HG03575 (cell line): ENCODE measurements around the gene MAN2C1.
"Not testable (repeated sequence)": the region's sequence is repeated elsewhere in the genome, so short reads cannot be mapped to it uniquely, and the experiment has no call there.

ENCODE experiments used
- ATAC-seq: cut with Tn5 transposase; IDR thresholded peaks from one replicate; pipeline ENCODE4 v1.9.1; 2021; ENCODE audit not compliant: unreplicated experiment, insufficient number of reproducible peaks, low FRiP score; ENCODE audit errors: extremely low read depth

The MAN2C1 gene

DNA sequence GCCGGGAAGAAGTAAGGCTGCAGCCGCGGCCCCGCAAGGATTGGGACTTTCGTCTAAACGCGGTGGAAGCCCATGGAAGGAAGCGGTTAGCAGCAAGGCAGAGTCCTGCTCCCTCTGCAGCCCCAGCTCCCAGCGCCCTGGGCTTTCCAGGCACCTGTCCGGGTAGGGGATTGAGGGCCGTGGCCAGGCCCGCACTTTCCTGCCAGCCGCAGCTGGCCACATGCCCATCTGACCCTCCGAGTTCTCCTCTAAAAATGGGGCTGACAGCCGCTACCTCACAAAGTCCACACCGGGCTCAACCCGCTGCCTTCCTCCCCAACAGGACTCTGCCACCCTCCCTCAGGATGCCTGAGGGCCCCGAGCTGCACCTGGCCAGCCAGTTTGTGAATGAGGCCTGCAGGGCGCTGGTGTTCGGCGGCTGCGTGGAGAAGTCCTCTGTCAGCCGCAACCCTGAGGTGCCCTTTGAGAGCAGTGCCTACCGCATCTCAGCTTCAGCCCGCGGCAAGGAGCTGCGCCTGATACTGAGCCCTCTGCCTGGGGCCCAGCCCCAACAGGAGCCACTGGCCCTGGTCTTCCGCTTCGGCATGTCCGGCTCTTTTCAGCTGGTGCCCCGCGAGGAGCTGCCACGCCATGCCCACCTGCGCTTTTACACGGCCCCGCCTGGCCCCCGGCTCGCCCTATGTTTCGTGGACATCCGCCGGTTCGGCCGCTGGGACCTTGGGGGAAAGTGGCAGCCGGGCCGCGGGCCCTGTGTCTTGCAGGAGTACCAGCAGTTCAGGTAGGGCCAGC lies 19.7 kb downstream of the MAN2C1 start:
- ATAC-seq: no peak

DNA sequence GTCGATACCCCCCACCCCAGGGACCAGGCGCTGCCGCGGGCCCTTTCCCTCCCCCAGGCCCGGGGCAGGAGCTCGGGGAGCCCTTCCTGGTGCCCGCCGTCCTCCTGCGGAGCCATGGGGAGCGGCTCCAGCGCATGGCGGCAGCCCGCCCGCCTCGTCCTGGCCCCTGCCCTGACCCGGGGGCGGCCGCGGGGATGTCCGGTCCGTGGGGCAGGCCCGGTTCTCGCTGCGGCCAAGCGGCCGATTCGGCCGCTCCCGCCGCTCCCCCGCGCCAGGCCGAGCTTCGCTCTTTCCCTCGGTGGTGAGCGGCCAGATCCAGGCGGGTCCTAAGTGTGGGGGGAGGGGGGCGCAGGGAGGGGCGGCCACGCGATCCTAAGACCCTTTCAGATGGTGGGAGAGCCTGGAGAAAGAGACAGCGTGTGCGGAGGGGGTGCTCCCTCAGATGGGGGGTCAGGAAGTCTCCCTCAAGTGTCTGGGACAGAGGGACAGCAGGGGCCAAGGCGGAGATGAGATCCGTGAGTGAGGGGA lies 20.3 kb downstream of the MAN2C1 start:
- no peak for ATAC-seq

- ATAC-seq: no peak
Observed at GRCh38 chr15:75347222-75348033, 21.0 kb downstream of the MAN2C1 start.

- ATAC-seq: no peak
Observed at GRCh38 chr15:75346796-75347221, 21.6 kb downstream of the MAN2C1 start, which contains the start of gene NEIL1. Gene NEIL1, plus strand, starts transcription at chr15:75347039. Its CDS starts 1,867 bp downstream, at chr15:75348906.

- not testable (repeated sequence) for ATAC-seq
Observed at GRCh38 chr15:75343953-75344352, 24.5 kb downstream of the MAN2C1 start.

GRCh38 chr15:75342221-75342620 lies 26.2 kb downstream of the MAN2C1 start:
- ATAC-seq: no peak

- no peak for ATAC-seq
Observed at GRCh38 chr15:75339531-75340240, 28.7 kb downstream of the MAN2C1 start.

DNA sequence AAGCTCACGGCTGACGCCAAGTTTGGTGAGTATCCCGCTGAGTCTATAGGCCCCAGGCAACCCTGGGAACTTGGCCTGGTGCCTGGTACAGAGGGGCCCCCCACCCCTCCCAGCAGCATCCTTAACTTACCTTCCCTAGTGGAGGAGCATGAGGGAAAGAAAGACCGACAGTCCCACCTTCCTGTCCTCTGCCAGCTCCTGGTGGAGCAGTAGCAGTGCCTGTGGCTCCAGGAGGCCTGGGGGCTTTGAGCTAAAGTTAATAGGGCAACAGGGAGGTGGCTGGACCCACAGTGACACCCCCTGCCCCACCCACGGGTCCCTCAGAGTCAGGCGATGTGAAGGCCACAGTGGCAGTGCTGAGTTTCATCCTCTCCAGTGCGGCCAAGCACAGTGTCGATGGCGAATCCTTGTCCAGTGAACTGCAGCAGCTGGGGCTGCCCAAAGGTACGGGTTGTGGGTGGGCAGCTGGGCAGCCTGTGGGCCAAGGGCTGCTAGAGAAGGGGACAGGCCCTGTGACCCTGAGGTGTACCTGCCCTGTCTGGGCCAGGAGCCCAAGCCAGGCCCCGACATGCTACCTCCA lies 29.7 kb downstream of the MAN2C1 start:
- ATAC-seq: no peak

GRCh38 chr15:75335705-75336355 lies 32.6 kb downstream of the MAN2C1 start, which contains the start of gene COMMD4:
Gene COMMD4, plus strand, starts transcription at chr15:75336063. Its CDS starts 27 bp downstream, at chr15:75336090.
- ATAC-seq: no peak

DNA sequence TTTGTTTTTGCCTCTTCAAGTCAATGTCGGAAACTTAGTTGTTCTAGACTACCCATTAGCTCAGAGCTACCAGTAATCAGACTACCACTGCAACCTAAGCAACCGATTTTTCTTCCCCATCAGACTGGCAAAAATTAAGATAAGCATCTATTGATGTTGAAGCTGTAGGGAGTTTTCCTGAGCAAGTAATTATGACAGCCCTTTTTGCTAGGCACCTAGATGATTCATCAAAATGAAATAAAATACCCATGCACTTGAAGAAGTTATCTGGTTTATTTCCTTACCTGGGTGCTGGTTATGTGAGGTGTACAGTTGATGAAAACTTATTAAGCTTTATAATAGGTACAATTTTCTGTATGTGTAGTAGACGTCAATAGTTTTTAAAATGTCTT lies 33.1 kb downstream of the MAN2C1 start:
- no peak for ATAC-seq

GRCh38 chr15:75333654-75334419 lies 34.6 kb downstream of the MAN2C1 start:
- not testable (repeated sequence) for ATAC-seq

- not testable (repeated sequence) for ATAC-seq
Observed at GRCh38 chr15:75332093-75332492, 36.3 kb downstream of the MAN2C1 start.

- no peak for ATAC-seq
Observed at GRCh38 chr15:75329571-75329970, 38.8 kb downstream of the MAN2C1 start.

DNA sequence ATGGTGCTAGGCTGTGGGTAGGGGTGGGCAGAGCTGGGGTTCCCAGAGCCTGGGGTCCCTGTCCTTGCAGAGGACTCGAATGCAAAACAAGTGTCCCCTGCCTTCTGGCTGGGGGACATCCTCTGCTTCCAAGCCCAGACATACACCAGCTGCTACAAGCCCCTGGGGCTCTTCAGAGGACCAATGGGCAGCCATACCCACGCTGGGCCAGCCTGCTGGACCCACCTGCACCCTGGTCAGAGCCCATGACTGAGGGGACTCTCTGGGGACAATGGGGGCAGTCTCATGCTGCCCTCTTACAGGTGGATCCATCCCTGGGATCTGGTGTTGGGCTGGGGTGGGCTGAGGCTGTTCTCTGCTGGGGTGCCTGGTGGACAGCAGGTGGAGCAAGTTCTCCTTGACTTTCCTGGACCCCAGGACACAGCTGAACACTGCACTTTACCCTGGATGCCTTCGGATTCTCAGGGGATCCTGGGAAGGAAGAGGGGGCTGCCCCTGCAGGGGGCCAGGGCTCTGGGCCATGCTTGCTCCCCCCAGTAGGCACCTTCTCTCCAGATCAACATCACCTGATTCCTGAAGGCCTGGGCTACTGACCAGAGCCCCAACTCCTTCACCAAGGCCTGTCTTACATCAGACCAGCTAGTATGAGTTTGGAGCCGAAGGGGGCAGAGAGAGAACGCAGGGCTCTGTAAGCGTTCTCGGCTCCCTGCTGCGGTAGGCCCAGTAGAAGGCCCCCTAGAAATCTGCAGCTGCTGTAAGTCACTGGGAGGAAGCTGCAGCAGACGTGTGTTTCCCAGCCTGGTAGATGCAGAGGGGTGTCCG lies 39.7 kb downstream of the MAN2C1 start:
- no peak for ATAC-seq

DNA sequence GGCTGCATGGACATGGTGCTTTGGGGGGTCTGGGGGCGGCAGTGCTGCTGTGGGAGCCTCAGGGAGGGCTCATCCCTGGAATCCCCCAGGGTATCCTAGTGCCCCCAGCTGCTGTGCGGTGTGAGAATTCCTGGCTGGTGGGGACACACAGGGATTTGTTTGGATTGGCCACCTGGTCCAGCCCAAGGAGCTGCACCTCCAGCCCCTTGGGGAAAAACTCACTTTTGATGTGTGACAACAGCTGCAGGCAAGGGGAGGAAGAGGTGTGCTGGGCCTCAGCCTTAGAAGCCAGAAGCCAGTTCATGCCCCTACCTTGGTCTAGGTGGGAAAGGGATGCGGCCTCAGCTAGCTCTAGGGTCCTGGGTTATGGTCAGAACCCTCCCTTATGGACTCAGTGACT lies 40.9 kb downstream of the MAN2C1 start:
- no peak for ATAC-seq

- ATAC-seq: no peak
Observed at GRCh38 chr15:75327005-75327404, 41.4 kb downstream of the MAN2C1 start.

- no peak for ATAC-seq
Observed at GRCh38 chr15:75325922-75326321, 42.5 kb downstream of the MAN2C1 start.
